OCI-M2 (cell line): ENCODE data around the gene HAUS7.

ENCODE experiments used
- DNase-seq: peaks from one replicate; lab custom pipeline; 2025; ENCODE audit not compliant: unreplicated experiment; lab: John Stamatoyannopoulos, UW

HAUS7 gene

GRCh38 chrX:153457136-153457825 is 13.1 kb downstream of the HAUS7 start:
- DNase-seq = no peak

- DNase-seq = no peak
Observed at GRCh38 chrX:153456704-153457103, 13.7 kb downstream of the HAUS7 start.

GRCh38 chrX:153456161-153456560 is 14.2 kb downstream of the HAUS7 start:
- DNase-seq = no peak

GRCh38 chrX:153455571-153455970 is 14.8 kb downstream of the HAUS7 start:
- no peak for DNase-seq

- DNase-seq = no peak
Observed at GRCh38 chrX:153454901-153455550, 15.3 kb downstream of the HAUS7 start.

- DNase-seq = no peak
Observed at GRCh38 chrX:153450949-153451277, 19.5 kb downstream of the HAUS7 start.

- no peak for DNase-seq
Observed at GRCh38 chrX:153450114-153450948, 20.0 kb downstream of the HAUS7 start.

- no peak for DNase-seq
Observed at GRCh38 chrX:153449368-153450113, 20.8 kb downstream of the HAUS7 start.

- DNase-seq = no peak
Observed at GRCh38 chrX:153448556-153449367, 21.6 kb downstream of the HAUS7 start.

GRCh38 chrX:153447581-153447960 is 22.8 kb downstream of the HAUS7 start:
- no peak for DNase-seq

GRCh38 chrX:153446950-153447580 is 23.3 kb downstream of the HAUS7 start:
- no peak for DNase-seq

GRCh38 chrX:153446636-153446936 is 23.8 kb downstream of the HAUS7 start:
- DNase-seq = no peak

- no peak for DNase-seq
Observed at GRCh38 chrX:153445856-153446635, 24.3 kb downstream of the HAUS7 start, which contains the start of gene TREX2. Gene TREX2, minus strand, starts transcription at chrX:153446056. Its CDS starts 626 bp downstream, at chrX:153445430.

GRCh38 chrX:153445106-153445855 is 25.1 kb downstream of the HAUS7 start:
- DNase-seq = no peak

- no peak for DNase-seq
Observed at GRCh38 chrX:153444333-153445011, 25.9 kb downstream of the HAUS7 start.

- DNase-seq = no peak
Observed at GRCh38 chrX:153443476-153444332, 26.7 kb downstream of the HAUS7 start.

GRCh38 chrX:153442463-153442862 is 27.9 kb downstream of the HAUS7 start:
- no peak for DNase-seq
